Activated naive CD8-positive, alpha-beta T cell treated with anti-CD3 and anti-CD28 coated beads for 36 hours (primary cell): ENCODE results near the gene BMERB1. TPM values are rescaled to one million over a fixed set of nuclear protein-coding genes. Genes with fewer than 3 reads are reported as not detected.
"Not testable (repeated sequence)": the region's sequence is repeated elsewhere in the genome, so short reads cannot be mapped to it uniquely, and the experiment has no call there.

ENCODE experiments used
- DNase-seq: peaks from one replicate; pipeline ENCODE4 v3.0.0; 2021
- H3K27ac Mint-ChIP-seq: one replicate; pipeline ENCODE4 v1.8.0; 2022; ENCODE audit warnings: mild to moderate bottlenecking, moderate library complexity, mixed read lengths
- H3K27me3 Mint-ChIP-seq: one replicate; pipeline ENCODE4 v1.8.0; 2022; ENCODE audit warnings: mild to moderate bottlenecking, mixed read lengths
- H3K36me3 Mint-ChIP-seq: one replicate; pipeline ENCODE4 v1.8.0; 2021; ENCODE audit warnings: mild to moderate bottlenecking, mixed read lengths
- H3K4me1 Mint-ChIP-seq: one replicate; pipeline ENCODE4 v1.8.0; 2021; ENCODE audit warnings: mixed read lengths
- H3K4me3 Mint-ChIP-seq: one replicate; pipeline ENCODE4 v1.8.0; 2022; ENCODE audit warnings: mild to moderate bottlenecking, moderate library complexity, mixed read lengths
- H3K9me3 Mint-ChIP-seq: one replicate; pipeline ENCODE4 v1.8.0; 2022; ENCODE audit warnings: mixed read lengths
- total RNA-seq, 2 experiments: library from RNA; stranded (reverse); gene quantifications; one replicate each; pipeline ENCODE4 v1.2.3, GENCODE V29; 2021

BMERB1 gene
- total RNA-seq, 2 experiments from 2014 or later, result 19.9 to 24.8 TPM

DNA sequence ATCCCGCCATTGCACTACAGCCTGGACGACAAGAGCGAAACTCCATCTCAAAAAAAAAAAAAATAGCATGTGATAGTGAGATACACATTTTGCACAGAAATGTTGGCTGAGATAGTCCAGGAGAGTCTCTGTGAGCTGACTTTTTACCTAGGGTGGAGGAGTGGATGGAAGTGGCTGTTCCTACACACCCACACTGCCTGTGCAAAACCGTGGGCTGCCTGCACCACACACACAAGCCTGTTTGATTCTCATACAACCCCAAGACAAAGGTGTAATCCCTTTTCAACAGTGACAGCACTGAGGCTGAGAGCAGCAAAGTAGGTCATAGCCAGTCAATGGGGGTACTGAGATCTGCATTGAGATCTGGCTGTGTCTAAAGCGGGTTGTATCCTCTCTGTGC lies 121.7 kb downstream of the BMERB1 start:
- H3K27ac Mint-ChIP-seq, result no peak overlapping the region
- no peak for DNase-seq
- no peaks in the 10 kb centered on the region for H3K27me3 Mint-ChIP-seq
- peaks cover 4% of the 10 kb centered on the region for H3K36me3 Mint-ChIP-seq
- H3K4me1 Mint-ChIP-seq, result peaks cover 9% of the 10 kb centered on the region
- H3K4me3 Mint-ChIP-seq, result no peak overlapping the region
- no peaks in the 10 kb centered on the region for H3K9me3 Mint-ChIP-seq

DNA sequence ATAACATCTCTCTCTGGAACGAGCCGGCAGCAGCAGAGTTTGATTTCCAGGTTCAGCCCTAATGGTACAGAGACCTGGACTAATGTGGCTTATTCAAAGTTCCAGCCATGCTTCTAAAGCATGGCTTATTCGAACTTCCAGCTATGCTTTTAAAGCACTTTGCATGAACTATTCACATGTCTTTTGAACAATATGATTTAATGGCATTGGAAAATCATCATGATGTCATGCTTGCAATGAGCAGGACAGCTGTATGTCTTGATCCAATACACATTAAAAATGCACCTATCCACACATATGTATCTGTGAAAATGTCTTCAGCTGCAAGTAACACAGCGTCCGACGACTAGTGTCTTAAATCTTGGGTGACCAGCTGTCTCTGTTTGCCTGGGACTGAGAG lies 122.9 kb downstream of the BMERB1 start:
- H3K9me3 Mint-ChIP-seq, result no peaks in the 10 kb centered on the region
- DNase-seq, result no peak
- no peak overlapping the region for H3K27ac Mint-ChIP-seq
- H3K4me1 Mint-ChIP-seq, result peaks cover 9% of the 10 kb centered on the region
- no peak overlapping the region for H3K4me3 Mint-ChIP-seq
- no peaks in the 10 kb centered on the region for H3K27me3 Mint-ChIP-seq
- peaks cover 4% of the 10 kb centered on the region for H3K36me3 Mint-ChIP-seq

DNA sequence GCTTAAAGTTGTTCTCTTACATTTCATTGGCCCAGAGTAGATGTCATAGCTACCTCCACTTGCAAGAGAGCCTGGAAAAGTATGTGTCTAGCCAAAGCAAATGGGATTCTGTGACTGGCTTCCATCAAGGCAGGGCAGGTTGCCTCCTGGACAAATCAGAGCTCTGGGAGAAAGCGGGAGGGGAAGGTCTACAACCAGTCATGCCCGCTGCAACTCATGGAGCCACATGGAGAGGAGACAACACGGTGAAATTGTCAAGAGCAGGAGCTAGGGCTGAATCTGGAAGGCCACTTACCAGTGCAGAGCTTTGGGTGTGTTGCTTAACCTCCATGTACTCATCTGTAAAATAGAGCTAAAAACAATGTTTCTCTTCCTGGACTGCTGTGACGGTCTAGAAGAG lies 124.8 kb downstream of the BMERB1 start:
- peaks cover 2% of the 10 kb centered on the region for H3K4me1 Mint-ChIP-seq
- H3K9me3 Mint-ChIP-seq, result peaks cover 8% of the 10 kb centered on the region
- no peaks in the 10 kb centered on the region for H3K27me3 Mint-ChIP-seq
- DNase-seq, result no peak
- no peak overlapping the region for H3K27ac Mint-ChIP-seq
- H3K4me3 Mint-ChIP-seq, result no peak overlapping the region
- peaks cover 12% of the 10 kb centered on the region for H3K36me3 Mint-ChIP-seq

DNA sequence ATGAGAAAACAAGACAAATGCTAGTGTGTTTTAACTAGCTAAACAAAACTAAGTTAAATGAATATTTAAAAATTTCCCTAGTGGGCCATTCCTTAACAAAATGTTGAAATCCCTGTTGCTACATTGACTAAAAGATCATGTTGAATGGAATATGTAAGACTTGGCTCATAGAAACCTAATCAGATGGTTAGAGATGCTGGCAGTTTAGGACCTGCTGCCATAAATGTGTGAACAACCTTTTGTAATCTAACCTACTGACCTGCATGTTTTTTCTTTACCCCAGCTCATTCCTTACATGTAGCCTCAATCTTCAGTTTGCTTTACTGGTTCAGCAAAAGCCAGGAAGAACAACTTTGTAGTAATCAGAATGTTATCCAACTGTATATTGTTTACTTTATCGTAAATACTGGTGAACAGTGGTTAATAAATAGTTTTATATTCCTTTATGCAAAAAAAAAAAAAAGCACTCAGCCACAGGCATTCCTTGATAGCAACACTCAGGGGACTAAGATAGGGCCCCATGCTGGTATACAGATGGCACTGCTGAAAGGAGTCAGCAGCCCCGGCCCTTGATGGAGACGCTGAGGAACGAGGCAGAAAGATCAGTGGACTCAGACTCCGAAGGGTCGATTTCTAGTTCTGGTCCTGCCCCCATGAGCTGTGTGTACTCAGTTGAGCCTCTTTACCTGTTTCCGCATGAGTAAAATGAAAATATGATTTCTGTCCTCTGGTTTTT lies 130.4 kb downstream of the BMERB1 start:
- Mint-ChIP-seq H3K9me3 (peaks cover 8% of the 10 kb centered on the region), H3K4me3 (no peak overlapping the region), H3K4me1 (peaks cover 2% of the 10 kb centered on the region), H3K36me3 (peaks cover 24% of the 10 kb centered on the region), H3K27ac (no peak overlapping the region), H3K27me3 (no peaks in the 10 kb centered on the region)
- DNase-seq, result no peak

GRCh38 chr16:15566095-15566494 lies 131.7 kb downstream of the BMERB1 start:
- H3K4me1 Mint-ChIP-seq, result peaks cover 7% of the 10 kb centered on the region
- no peak overlapping the region for H3K27ac Mint-ChIP-seq
- H3K4me3 Mint-ChIP-seq, result no peak overlapping the region
- no peak for DNase-seq
- H3K27me3 Mint-ChIP-seq, result no peaks in the 10 kb centered on the region
- peaks cover 10% of the 10 kb centered on the region for H3K9me3 Mint-ChIP-seq
- H3K36me3 Mint-ChIP-seq, result peaks cover 35% of the 10 kb centered on the region

GRCh38 chr16:15567823-15568222 lies 133.4 kb downstream of the BMERB1 start:
- no peak for DNase-seq
- Mint-ChIP-seq H3K27ac (no peak overlapping the region), H3K36me3 (peaks cover 43% of the 10 kb centered on the region), H3K4me1 (peaks cover 22% of the 10 kb centered on the region), H3K4me3 (no peak overlapping the region), H3K27me3 (no peaks in the 10 kb centered on the region), H3K9me3 (peaks cover 21% of the 10 kb centered on the region)

DNA sequence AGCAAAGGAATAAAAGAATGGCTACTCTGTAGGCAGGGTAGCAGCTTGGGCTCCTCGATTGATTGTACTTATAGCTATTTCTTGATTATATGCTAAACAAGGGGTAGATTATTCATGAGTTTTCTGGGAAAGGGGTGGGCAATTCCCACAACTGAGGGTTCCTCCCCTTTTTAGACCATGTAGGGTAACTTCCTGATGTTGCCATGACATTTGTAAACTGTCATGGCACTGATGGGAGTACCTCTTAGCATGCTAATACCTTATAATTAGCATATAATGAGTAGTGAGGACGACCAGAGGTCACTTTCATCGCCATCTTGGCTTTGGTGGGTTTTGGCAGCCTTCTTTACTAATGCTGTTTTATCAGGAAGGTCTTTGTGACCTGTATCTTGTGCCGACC lies 136.3 kb downstream of the BMERB1 start:
- Mint-ChIP-seq H3K4me1 (peaks cover 33% of the 10 kb centered on the region), H3K27ac (peak overlapping the region; percentile 77), H3K36me3 (peaks cover 58% of the 10 kb centered on the region), H3K9me3 (peaks cover 30% of the 10 kb centered on the region)
- not testable (repeated sequence) for H3K27me3 Mint-ChIP-seq, H3K4me3 Mint-ChIP-seq, DNase-seq

- Mint-ChIP-seq H3K27ac (peak overlapping the region; percentile 77), H3K4me1 (peaks cover 33% of the 10 kb centered on the region), H3K4me3 (no peak overlapping the region), H3K9me3 (peaks cover 30% of the 10 kb centered on the region), H3K36me3 (peaks cover 62% of the 10 kb centered on the region), H3K27me3 (no peaks in the 10 kb centered on the region)
- DNase-seq, result no peak
Measured at GRCh38 chr16:15571557-15571956, 137.2 kb downstream of the BMERB1 start.

DNA sequence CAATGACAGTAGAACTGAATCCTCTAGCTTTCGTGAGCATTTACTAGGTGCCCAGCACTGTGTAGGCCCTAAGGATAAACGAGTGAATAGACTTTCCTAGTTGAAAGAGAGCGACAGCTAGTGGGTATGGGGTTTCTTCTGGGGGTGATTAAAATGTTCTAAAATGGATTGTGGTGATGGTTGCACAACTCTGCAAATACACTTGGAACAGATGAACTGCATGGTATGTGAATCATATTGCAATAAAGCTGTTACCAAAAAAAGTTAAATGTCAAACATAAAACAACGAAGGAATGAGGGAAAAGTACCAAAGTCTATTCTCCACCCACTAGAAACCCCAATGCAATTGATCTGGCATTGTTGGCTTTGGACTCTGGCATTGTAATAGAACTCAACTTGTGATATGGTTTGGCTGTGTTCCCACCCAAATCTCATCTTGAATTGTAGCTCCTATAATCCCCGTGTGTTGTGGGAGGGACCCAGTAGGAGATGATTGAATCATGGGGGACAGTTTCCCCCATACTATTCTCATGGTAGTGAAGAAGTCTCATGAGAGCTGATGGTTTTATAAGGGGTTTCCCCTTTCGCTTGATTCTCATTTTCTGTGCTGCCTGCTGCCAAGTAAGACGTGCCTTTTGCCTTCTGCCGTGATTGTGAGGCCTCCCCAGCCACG lies 138.1 kb downstream of the BMERB1 start:
- H3K4me3 Mint-ChIP-seq, result peak overlapping the region; percentile 42

DNA sequence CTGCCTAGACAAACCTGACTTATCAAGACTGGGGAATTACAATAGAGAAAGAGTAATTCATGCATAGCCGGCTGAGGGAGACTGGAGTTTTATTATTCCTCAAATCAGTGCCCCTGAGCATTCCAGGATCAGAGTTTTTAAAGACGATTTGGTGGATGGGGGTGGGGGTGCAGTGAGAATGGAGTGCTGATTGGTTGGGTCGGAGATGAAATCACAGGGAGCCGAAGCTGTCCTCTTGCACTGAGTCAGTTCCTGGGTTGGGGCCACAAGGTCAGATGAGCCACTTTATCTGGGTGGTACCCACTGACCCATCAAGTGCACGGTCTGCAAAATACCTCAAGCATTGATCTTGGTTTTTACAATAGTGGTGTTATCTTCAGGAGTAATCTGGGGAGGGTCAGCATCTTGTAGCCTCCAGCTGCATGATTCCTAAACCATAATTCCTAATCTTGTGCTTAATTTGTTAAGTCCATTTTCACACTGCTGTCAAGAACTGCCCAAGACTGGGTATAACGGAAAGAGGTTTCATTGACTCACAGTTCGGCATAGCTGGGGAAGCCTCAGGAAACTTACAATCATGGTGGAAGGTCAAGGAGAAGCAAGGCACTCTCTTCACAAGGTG lies 139.0 kb downstream of the BMERB1 start:
- peak overlapping the region; percentile 77 for H3K27ac Mint-ChIP-seq
- peaks cover 30% of the 10 kb centered on the region for H3K9me3 Mint-ChIP-seq
- no peak for DNase-seq
- peaks cover 33% of the 10 kb centered on the region for H3K4me1 Mint-ChIP-seq
- H3K36me3 Mint-ChIP-seq, result peaks cover 72% of the 10 kb centered on the region
- peak overlapping the region; percentile 42 for H3K4me3 Mint-ChIP-seq
- no peaks in the 10 kb centered on the region for H3K27me3 Mint-ChIP-seq

More for the DNA sequence above, 138.1 kb downstream of the BMERB1 start:
- peak overlapping the region; percentile 77 for H3K27ac Mint-ChIP-seq
- H3K4me1 Mint-ChIP-seq, result peaks cover 33% of the 10 kb centered on the region
- peak; percentile 27 for DNase-seq
- H3K36me3 Mint-ChIP-seq, result peaks cover 69% of the 10 kb centered on the region
- peaks cover 30% of the 10 kb centered on the region for H3K9me3 Mint-ChIP-seq
- no peaks in the 10 kb centered on the region for H3K27me3 Mint-ChIP-seq

GRCh38 chr16:15573896-15574613 lies 139.7 kb downstream of the BMERB1 start:
- peaks cover 67% of the 10 kb centered on the region for H3K36me3 Mint-ChIP-seq
- DNase-seq, H3K27me3 Mint-ChIP-seq, H3K27ac Mint-ChIP-seq, H3K4me3 Mint-ChIP-seq: not testable (repeated sequence)
- peaks cover 30% of the 10 kb centered on the region for H3K9me3 Mint-ChIP-seq
- H3K4me1 Mint-ChIP-seq, result peaks cover 33% of the 10 kb centered on the region

DNA sequence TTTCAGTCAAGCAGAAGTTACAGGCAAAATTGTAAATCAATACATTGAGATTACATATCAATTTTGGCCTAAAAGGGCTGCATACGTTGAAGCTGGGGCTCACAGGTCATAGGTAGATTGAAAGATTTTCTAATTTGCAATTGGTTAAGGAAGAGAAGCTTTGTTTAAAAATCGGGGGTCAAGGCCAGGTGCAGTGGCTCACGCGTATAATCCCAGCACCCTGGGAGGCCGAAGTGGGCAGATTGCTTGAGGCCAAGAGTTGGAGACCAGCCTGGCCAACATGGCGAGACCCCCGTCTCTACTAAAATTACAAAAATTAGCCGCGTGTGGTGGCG lies 140.2 kb downstream of the BMERB1 start:
- H3K4me1 Mint-ChIP-seq, result peaks cover 33% of the 10 kb centered on the region
- peaks cover 61% of the 10 kb centered on the region for H3K36me3 Mint-ChIP-seq
- no peak for DNase-seq
- peaks cover 30% of the 10 kb centered on the region for H3K9me3 Mint-ChIP-seq
- H3K27me3 Mint-ChIP-seq, result no peaks in the 10 kb centered on the region
- H3K4me3 Mint-ChIP-seq, result no peak overlapping the region
- H3K27ac Mint-ChIP-seq, result no peak overlapping the region

- peaks cover 54% of the 10 kb centered on the region for H3K36me3 Mint-ChIP-seq
- H3K27me3 Mint-ChIP-seq, result no peaks in the 10 kb centered on the region
- H3K27ac Mint-ChIP-seq, result no peak overlapping the region
- H3K9me3 Mint-ChIP-seq, result peaks cover 30% of the 10 kb centered on the region
- peaks cover 31% of the 10 kb centered on the region for H3K4me1 Mint-ChIP-seq
- H3K4me3 Mint-ChIP-seq, result no peak overlapping the region
- no peak for DNase-seq
Measured at GRCh38 chr16:15575293-15576049, 141.1 kb downstream of the BMERB1 start.
